Fibroblast of lung (primary cell): ENCODE data around the gene MTMR6.

Source experiments
- EZH2 ChIP-seq: IDR thresholded peaks from 2 replicates; pipeline ENCODE4 v1.5.1; 2012; ENCODE audit warnings: low read length, control low read depth, mild to moderate bottlenecking; ENCODE audit errors: missing control alignments
- TF ChIP-seq, protein P1 (sequence below), 2 donors: IDR thresholded peaks in 1 of 2; conservative IDR thresholded peaks in 1 of 2; 1 replicate in 1 of 2; 2 replicates in 1 of 2; pipeline ENCODE4 v1.5.1; 2011 to 2012; ENCODE audit warnings: low read length in 2 of 2, control low read depth in 1 of 2, inconsistent platforms in 1 of 2, low read depth in 1 of 2, mild to moderate bottlenecking in 1 of 2

DNA sequence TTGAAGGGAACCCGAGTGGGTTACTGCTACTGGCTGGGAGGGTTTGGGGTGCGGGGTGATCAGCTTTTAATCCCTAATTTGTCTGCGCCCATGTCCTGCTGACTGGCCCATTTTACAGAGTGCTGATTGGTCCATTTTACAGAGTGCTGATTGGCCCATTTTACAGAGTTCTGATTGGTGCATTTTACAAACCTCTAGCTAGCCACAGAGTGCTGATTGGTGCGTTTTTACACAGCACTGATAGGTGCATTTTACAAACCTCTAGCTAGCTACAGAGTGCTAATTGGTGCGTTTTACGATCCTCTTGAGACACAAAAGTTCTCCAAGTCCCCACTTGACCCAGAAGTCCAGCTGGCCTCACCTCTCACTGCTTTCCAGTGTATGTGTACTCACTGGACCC is 43.2 kb downstream of the MTMR6 start:
- TF ChIP-seq, protein P1, sequence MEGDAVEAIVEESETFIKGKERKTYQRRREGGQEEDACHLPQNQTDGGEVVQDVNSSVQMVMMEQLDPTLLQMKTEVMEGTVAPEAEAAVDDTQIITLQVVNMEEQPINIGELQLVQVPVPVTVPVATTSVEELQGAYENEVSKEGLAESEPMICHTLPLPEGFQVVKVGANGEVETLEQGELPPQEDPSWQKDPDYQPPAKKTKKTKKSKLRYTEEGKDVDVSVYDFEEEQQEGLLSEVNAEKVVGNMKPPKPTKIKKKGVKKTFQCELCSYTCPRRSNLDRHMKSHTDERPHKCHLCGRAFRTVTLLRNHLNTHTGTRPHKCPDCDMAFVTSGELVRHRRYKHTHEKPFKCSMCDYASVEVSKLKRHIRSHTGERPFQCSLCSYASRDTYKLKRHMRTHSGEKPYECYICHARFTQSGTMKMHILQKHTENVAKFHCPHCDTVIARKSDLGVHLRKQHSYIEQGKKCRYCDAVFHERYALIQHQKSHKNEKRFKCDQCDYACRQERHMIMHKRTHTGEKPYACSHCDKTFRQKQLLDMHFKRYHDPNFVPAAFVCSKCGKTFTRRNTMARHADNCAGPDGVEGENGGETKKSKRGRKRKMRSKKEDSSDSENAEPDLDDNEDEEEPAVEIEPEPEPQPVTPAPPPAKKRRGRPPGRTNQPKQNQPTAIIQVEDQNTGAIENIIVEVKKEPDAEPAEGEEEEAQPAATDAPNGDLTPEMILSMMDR (conservative IDR thresholded peaks at IDR 0.05 in 1 of 2, IDR thresholded peaks at IDR 0.05 in 1 of 2; ENCODE audit: low read depth in 1 of 2, low read length in 2 of 2), result no peak
- TF ChIP-seq EZH2, result no peak
